HepG2 (cell line): ENCODE results near the gene CSN2. TPM values are rescaled to one million over a fixed set of nuclear protein-coding genes. Genes with fewer than 3 reads are reported as not detected.

Source experiments
- ATF7 ChIP-seq, 2 experiments: fragments of 450-650 bp in 1 of 2; sonication (generic) in 1 of 2; formaldehyde crosslinking in 1 of 2; IDR thresholded peaks; 2 replicates each; pipeline versions ENCODE4 v1.4.0 to v1.6.1; 2016 to 2020; ENCODE audit warnings: antibody characterized with exemption in 1 of 2, mild to moderate bottlenecking in 1 of 2, missing genetic modification reagents in 1 of 2
- CBX5 ChIP-seq: sonication (generic); formaldehyde crosslinking; IDR thresholded peaks from 2 replicates; pipeline ENCODE4 v1.4.0; 2020; ENCODE audit warnings: missing genetic modification reagents, borderline replicate concordance
- CEBPB ChIP-seq: IDR thresholded peaks from 2 replicates; pipeline ENCODE4 v1.6.1; 2011; ENCODE audit warnings: low read depth, low read length, improper control_type of control experiment, borderline replicate concordance
- DPF2 ChIP-seq: sonication (generic); formaldehyde crosslinking; IDR thresholded peaks from 2 replicates; pipeline ENCODE4 v1.4.0; 2020; ENCODE audit warnings: mild to moderate bottlenecking, low read depth, missing genetic modification reagents, borderline replicate concordance
- FOXA3 ChIP-seq: IDR thresholded peaks from 2 replicates; pipeline ENCODE4 v1.6.1; 2016; ENCODE audit warnings: missing genetic modification reagents, missing compliant biosample characterization
- FOXK1 ChIP-seq: sonication (generic); formaldehyde crosslinking; IDR thresholded peaks from 2 replicates; pipeline ENCODE4 v1.4.0; 2020; ENCODE audit warnings: low read depth, missing genetic modification reagents, borderline replicate concordance
- FOXP4 ChIP-seq: sonication (generic); formaldehyde crosslinking; IDR thresholded peaks from 2 replicates; pipeline ENCODE4 v1.4.0; 2020; ENCODE audit warnings: missing genetic modification reagents
- ISL2 ChIP-seq: sonication (generic); formaldehyde crosslinking; IDR thresholded peaks from 2 replicates; pipeline ENCODE4 v1.5.0; 2020; ENCODE audit warnings: missing genetic modification reagents
- KLF16 ChIP-seq, 2 experiments: sonication (generic) in 1 of 2; formaldehyde crosslinking in 1 of 2; IDR thresholded peaks; 2 replicates each; pipeline versions ENCODE4 v1.6.1 to v1.8.0; 2016 to 2023; ENCODE audit warnings: missing genetic modification reagents in 2 of 2, missing compliant biosample characterization in 1 of 2
- LCORL ChIP-seq, 2 experiments: fragments of 450-650 bp in 1 of 2; sonication (generic) in 1 of 2; formaldehyde crosslinking in 1 of 2; IDR thresholded peaks; 2 replicates each; pipeline versions ENCODE4 v1.5.0 to v1.6.1; 2017 to 2020; ENCODE audit warnings: antibody characterized with exemption in 1 of 2, missing genetic modification reagents in 1 of 2
- MAFK ChIP-seq, 2 experiments: IDR thresholded peaks in 1 of 2; conservative IDR thresholded peaks in 1 of 2; 2 replicates each; pipeline ENCODE4 v1.6.1; 2011; ENCODE audit warnings: improper control_type of control experiment in 2 of 2, low read length in 2 of 2
- MED1 ChIP-seq: sonication (generic); formaldehyde crosslinking; IDR thresholded peaks from 2 replicates; pipeline ENCODE4 v1.4.0; 2020; ENCODE audit warnings: missing genetic modification reagents
- MIXL1 ChIP-seq: IDR thresholded peaks from 2 replicates; pipeline ENCODE4 v1.6.1; 2016
- NFE2 ChIP-seq: sonication (generic); formaldehyde crosslinking; IDR thresholded peaks from 2 replicates; pipeline ENCODE4 v1.4.0; 2020; ENCODE audit warnings: missing genetic modification reagents
- NFIC ChIP-seq: IDR thresholded peaks from 2 replicates; pipeline ENCODE4 v1.6.1; 2012; ENCODE audit warnings: mild to moderate bottlenecking, low read length, inconsistent platforms
- POGZ ChIP-seq: sonication (generic); formaldehyde crosslinking; IDR thresholded peaks from 2 replicates; pipeline ENCODE4 v1.4.0; 2020; ENCODE audit warnings: mild to moderate bottlenecking, missing genetic modification reagents
- PRPF4 ChIP-seq: fragments of 200-400 bp; formaldehyde crosslinking; IDR thresholded peaks from 2 replicates; pipeline ENCODE4 v1.6.1; 2016; ENCODE audit warnings: low read length, low read depth; ENCODE audit not compliant: poor library complexity, severe bottlenecking
- RCOR2 ChIP-seq: IDR thresholded peaks from 2 replicates; pipeline ENCODE4 v1.6.1; 2016; ENCODE audit warnings: missing biosample characterization, missing genetic modification reagents
- RFXAP ChIP-seq: sonication (generic); formaldehyde crosslinking; IDR thresholded peaks from 2 replicates; pipeline ENCODE4 v1.4.0; 2020; ENCODE audit warnings: missing genetic modification reagents, borderline replicate concordance
- SMAD3 ChIP-seq: sonication (generic); formaldehyde crosslinking; IDR thresholded peaks from 2 replicates; pipeline ENCODE4 v1.4.0; 2020; ENCODE audit warnings: missing genetic modification reagents
- SOX13 ChIP-seq, 3 experiments: fragments of 450-650 bp in 1 of 3; sonication (generic) in 1 of 3; formaldehyde crosslinking in 1 of 3; IDR thresholded peaks in 2 of 3; conservative IDR thresholded peaks in 1 of 3; 2 replicates each; pipeline versions ENCODE4 v1.5.0 to v1.6.1; 2016 to 2020; ENCODE audit warnings: antibody characterized with exemption in 1 of 3, mild to moderate bottlenecking in 1 of 3, missing compliant biosample characterization in 1 of 3, missing genetic modification reagents in 1 of 3, moderate library complexity in 1 of 3
- TEF ChIP-seq: sonication (generic); formaldehyde crosslinking; IDR thresholded peaks from 2 replicates; pipeline ENCODE4 v1.5.0; 2020; ENCODE audit warnings: missing genetic modification reagents
- THRA ChIP-seq: sonication (generic); formaldehyde crosslinking; IDR thresholded peaks from 2 replicates; pipeline ENCODE4 v1.4.0; 2020; ENCODE audit warnings: missing genetic modification reagents, borderline replicate concordance
- ZNF292 ChIP-seq: sonication (generic); formaldehyde crosslinking; IDR thresholded peaks from 2 replicates; pipeline ENCODE4 v1.8.1; 2022; ENCODE audit warnings: mild to moderate bottlenecking, low read depth, missing genetic modification reagents, borderline replicate concordance
- ZNF468 ChIP-seq: sonication (generic); formaldehyde crosslinking; IDR thresholded peaks from 2 replicates; pipeline ENCODE4 v1.8.0; 2022; ENCODE audit warnings: mild to moderate bottlenecking, moderate library complexity, missing genetic modification reagents
- ZNF644 ChIP-seq: IDR thresholded peaks from 2 replicates; pipeline ENCODE4 v1.6.1; 2016; ENCODE audit warnings: low read depth
- ZNF891 ChIP-seq: sonication (generic); formaldehyde crosslinking; IDR thresholded peaks from 2 replicates; pipeline ENCODE4 v1.5.0; 2020; ENCODE audit warnings: mild to moderate bottlenecking, missing genetic modification reagents
- polyA plus RNA-seq, 8 experiments: library from polyadenylated mRNA; depleted of rRNA in 3 of 8; stranded (reverse) in 7 of 8; unstranded in 1 of 8; fragments of >200 nt; fragmentation: Illumina TruSeq in 4 of 8; extraction: Trizol in 4 of 8; gene quantifications; 2 replicates each; pipeline versions ENCODE4 v1.2.1 to v1.2.3, GENCODE V29; 2011 to 2016; ENCODE audit warnings: low read depth in 4 of 8, missing spikeins in 1 of 8, mixed read lengths in 1 of 8; ENCODE audit not compliant: insufficient read depth in 1 of 8
- total RNA-seq, 5 experiments: library from RNA; depleted of rRNA; stranded (reverse); fragments of >200 nt; fragmentation: Illumina TruSeq; extraction: Trizol; gene quantifications; 2 replicates each; pipeline ENCODE4 v1.2.3, GENCODE V29; 2016; ENCODE audit warnings: low read depth in 1 of 5

Gene CSN2
- total and polyA plus RNA-seq, 2 of the 13 experiments (the other 11 are each of a cell fraction or from before 2014, with no cell fraction given): 0.15 TPM; not detected in 1

- TF ChIP-seq MAFK (conservative IDR thresholded peaks at IDR 0.05 in 1 of 2, IDR thresholded peaks at IDR 0.05 in 1 of 2; ENCODE audit: low read length in 2 of 2) (peak; percentile 77 to 89), FOXP4 (CRISPR knock-in tag) (peak; percentile 62), MIXL1 (CRISPR knock-in tag) (peak; percentile 57; the same call in 1 of the 2 replicates), RFXAP (0 out of 2 replicates have a peak, but pooled peaks have one; percentile 34), CBX5 (CRISPR knock-in tag) (peak; percentile 69; the same call in 1 of the 2 replicates), MED1 (CRISPR knock-in tag) (peak; percentile 60), NFE2 (CRISPR knock-in tag) (peak; percentile 90), PRPF4 (no peak), TEF (CRISPR knock-in tag) (peak; percentile 89), CEBPB (peak; percentile 19; the same call in 1 of the 2 replicates), SMAD3 (peak; percentile 49; the same call in 1 of the 2 replicates), RCOR2 (CRISPR knock-in tag) (peak; percentile 35; the same call in 1 of the 2 replicates), ZNF292 (peak; percentile 90; the same call in 1 of the 2 replicates), LCORL (IDR thresholded peaks at IDR 0.05) (no peak), LCORL (CRISPR knock-in tag; IDR thresholded peaks at IDR 0.05) (peak; percentile 50; the same call in 1 of the 2 replicates), FOXA3 (CRISPR knock-in tag) (peak; percentile 62), SOX13 (IDR thresholded peaks at IDR 0.05) (no peak), SOX13 (CRISPR knock-in tag; conservative IDR thresholded peaks at IDR 0.05 in 1 of 2, IDR thresholded peaks at IDR 0.05 in 1 of 2) (peak in 1 of 2 experiments; percentile 68; a peak in 2 of 4 replicates), DPF2 (CRISPR knock-in tag) (0 out of 2 replicates have a peak, but pooled peaks have one; percentile 27), ISL2 (CRISPR knock-in tag) (peak; percentile 43; the same call in 1 of the 2 replicates), POGZ (CRISPR knock-in tag) (peak; percentile 88), ATF7 (IDR thresholded peaks at IDR 0.05) (no peak), ATF7 (CRISPR knock-in tag; IDR thresholded peaks at IDR 0.05) (0 out of 2 replicates have a peak, but pooled peaks have one; percentile 57), NFIC (peak; percentile 84), FOXK1 (peak; percentile 66; the same call in 1 of the 2 replicates), KLF16 (CRISPR knock-in tag; IDR thresholded peaks at IDR 0.05) (peak in 1 of 2 experiments; percentile 43; a peak in 1 of 4 replicates), ZNF644 (CRISPR knock-in tag) (peak; percentile 92), ZNF891 (no peak), THRA (CRISPR knock-in tag) (0 out of 2 replicates have a peak, but pooled peaks have one; percentile 23), ZNF468 (no peak)
These were observed 18.5 kb upstream of the CSN2 start (continued) for GRCh38 chr4:69984030-69984443.
